ENCODE results near the gene LDLRAD3.
"Not testable (repeated sequence)": the region's sequence is repeated elsewhere in the genome, so short reads cannot be mapped to it uniquely, and the experiment has no call there.

LDLRAD3 gene

GRCh38 chr11:35997902-35998520, 54.1 kb downstream of the LDLRAD3 start:
- no peak for DNase-seq

- no peak for DNase-seq
Observed at GRCh38 chr11:35998634-35999033, 54.8 kb downstream of the LDLRAD3 start.

- no peak for DNase-seq
Observed at GRCh38 chr11:36000616-36001190, 56.8 kb downstream of the LDLRAD3 start.

GRCh38 chr11:36002196-36002595, 58.3 kb downstream of the LDLRAD3 start:
- no peak for DNase-seq

GRCh38 chr11:36002796-36003195, 58.9 kb downstream of the LDLRAD3 start:
- DNase-seq = no peak

- DNase-seq = no peak
Observed at GRCh38 chr11:36006556-36006955, 62.7 kb downstream of the LDLRAD3 start.

- no peak for DNase-seq
Observed at GRCh38 chr11:36007127-36007655, 63.3 kb downstream of the LDLRAD3 start.

- no peak for DNase-seq
Observed at GRCh38 chr11:36008584-36008983, 64.7 kb downstream of the LDLRAD3 start.

- DNase-seq = peak; percentile 29
Observed at GRCh38 chr11:36009473-36009872, 65.6 kb downstream of the LDLRAD3 start.

- no peak for DNase-seq
Observed at GRCh38 chr11:36010010-36010740, 66.3 kb downstream of the LDLRAD3 start.

GRCh38 chr11:36011574-36011973, 67.7 kb downstream of the LDLRAD3 start:
- no peak for DNase-seq

GRCh38 chr11:36012455-36012854, 68.6 kb downstream of the LDLRAD3 start:
- DNase-seq = no peak

GRCh38 chr11:36012979-36013378, 69.1 kb downstream of the LDLRAD3 start:
- DNase-seq = no peak

- DNase-seq = not testable (repeated sequence)
Observed at GRCh38 chr11:36013446-36013845, 69.6 kb downstream of the LDLRAD3 start.

- DNase-seq = no peak
Observed at GRCh38 chr11:36013950-36014897, 70.4 kb downstream of the LDLRAD3 start.

GRCh38 chr11:36014898-36015665, 71.2 kb downstream of the LDLRAD3 start:
- DNase-seq = no peak

GRCh38 chr11:36015799-36016198, 71.9 kb downstream of the LDLRAD3 start:
- DNase-seq = no peak

- no peak for DNase-seq
Observed at GRCh38 chr11:36016263-36016662, 72.4 kb downstream of the LDLRAD3 start.

GRCh38 chr11:36016709-36017108, 72.8 kb downstream of the LDLRAD3 start:
- DNase-seq = no peak

GRCh38 chr11:36019005-36019596, 75.2 kb downstream of the LDLRAD3 start:
- no peak for DNase-seq

- DNase-seq = no peak
Observed at GRCh38 chr11:36019722-36020121, 75.9 kb downstream of the LDLRAD3 start.

- DNase-seq = no peak
Observed at GRCh38 chr11:36022882-36023281, 79.0 kb downstream of the LDLRAD3 start.
